NCI-H2081 (cell line): ENCODE data around the gene ATP11A.
"Not testable (repeated sequence)": the region's sequence is repeated elsewhere in the genome, so short reads cannot be mapped to it uniquely, and the experiment has no call there.

Experiments used
- DNase-seq, 2 experiments: peaks; one replicate each; lab custom pipeline; 2025; lab: John Stamatoyannopoulos, UW

ATP11A gene

GRCh38 chr13:112840472-112841302, 150.8 kb downstream of the ATP11A start:
- DNase-seq = no peak

GRCh38 chr13:112841303-112842015, 151.6 kb downstream of the ATP11A start:
- not testable (repeated sequence) for DNase-seq

GRCh38 chr13:112842343-112842856, 152.6 kb downstream of the ATP11A start:
- DNase-seq = no peak

GRCh38 chr13:112842931-112843391, 153.1 kb downstream of the ATP11A start:
- no peak for DNase-seq

GRCh38 chr13:112843392-112844111, 153.7 kb downstream of the ATP11A start:
- no peak for DNase-seq

GRCh38 chr13:112844411-112844810, 154.6 kb downstream of the ATP11A start:
- no peak for DNase-seq

GRCh38 chr13:112844879-112845278, 155.0 kb downstream of the ATP11A start:
- no peak for DNase-seq

- DNase-seq = no peak
Observed at GRCh38 chr13:112845511-112846144, 155.8 kb downstream of the ATP11A start.

GRCh38 chr13:112846411-112847115, 156.7 kb downstream of the ATP11A start:
- DNase-seq = no peak

- peak; percentile 94 to 97 for DNase-seq
Observed at GRCh38 chr13:112849500-112849899, 159.7 kb downstream of the ATP11A start.

GRCh38 chr13:112850273-112850672, 160.4 kb downstream of the ATP11A start:
- no peak for DNase-seq

GRCh38 chr13:112851107-112852038, 161.5 kb downstream of the ATP11A start:
- DNase-seq = no peak

GRCh38 chr13:112852392-112852791, 162.6 kb downstream of the ATP11A start:
- no peak for DNase-seq

- DNase-seq = no peak
Observed at GRCh38 chr13:112852808-112853207, 163.0 kb downstream of the ATP11A start.

- DNase-seq = no peak
Observed at GRCh38 chr13:112854321-112854720, 164.5 kb downstream of the ATP11A start.

- no peak for DNase-seq
Observed at GRCh38 chr13:112855859-112856258, 166.0 kb downstream of the ATP11A start.

GRCh38 chr13:112857914-112858490, 168.2 kb downstream of the ATP11A start:
- no peak for DNase-seq

GRCh38 chr13:112859128-112859816, 169.4 kb downstream of the ATP11A start:
- no peak for DNase-seq

GRCh38 chr13:112859817-112860190, 170.0 kb downstream of the ATP11A start:
- DNase-seq = no peak
